Thymus (tissue), 11 donors: ENCODE data around the gene GCN1. TPM values are rescaled to one million over a fixed set of nuclear protein-coding genes. Genes with fewer than 3 reads are reported as not detected.

ENCODE experiments used
- DNase-seq, 9 donors: peaks; one replicate each; pipeline ENCODE4 v3.0.0-alpha.2; 2013; ENCODE audit warnings: low spot score in 9 of 9, low read depth in 6 of 9, missing footprints in 1 of 9
- H3K27ac ChIP-seq, 2 donors: one replicate each; pipeline ENCODE4 v1.5.1; 2013; ENCODE audit warnings: control low read depth in 1 of 2, low read depth in 1 of 2, low read length in 1 of 2, mild to moderate bottlenecking in 1 of 2, moderate library complexity in 1 of 2
- H3K27me3 ChIP-seq, 2 donors: one replicate each; pipeline ENCODE4 v1.5.1; 2013; ENCODE audit warnings: low read length in 1 of 2; ENCODE audit not compliant: control insufficient read depth in 2 of 2, insufficient read depth in 1 of 2
- H3K36me3 ChIP-seq, 2 donors: one replicate each; pipeline ENCODE4 v1.5.1; 2013; ENCODE audit warnings: low read length in 1 of 2, mild to moderate bottlenecking in 1 of 2, moderate library complexity in 1 of 2; ENCODE audit not compliant: control insufficient read depth in 2 of 2, insufficient read depth in 2 of 2
- H3K4me1 ChIP-seq, 2 donors: one replicate each; pipeline ENCODE4 v1.5.1; 2013; ENCODE audit warnings: low read length in 2 of 2; ENCODE audit not compliant: control insufficient read depth in 2 of 2, insufficient read depth in 2 of 2
- H3K4me3 ChIP-seq, 2 donors: one replicate each; pipeline ENCODE4 v1.5.1; 2013; ENCODE audit warnings: low read length in 2 of 2, control low read depth in 1 of 2, mild to moderate bottlenecking in 1 of 2
- H3K9me3 ChIP-seq, 2 donors: one replicate each; pipeline ENCODE4 v1.5.1; 2013; ENCODE audit warnings: low read length in 1 of 2, mild to moderate bottlenecking in 1 of 2; ENCODE audit not compliant: control insufficient read depth in 2 of 2, insufficient read depth in 1 of 2
- WGBS: extraction: QIAGEN DNeasy Blood & Tissue Kit; methylation state at CpG from one replicate; pipeline ENCODE4 v1.1.7; 2013; 5-methylcytosine and 5-hydroxymethylcytosine counted together
- polyA plus RNA-seq: library from polyadenylated mRNA; stranded (reverse); fragments of 200-250 nt; gene quantifications from one replicate; pipeline ENCODE4 v1.2.3, GENCODE V29; 2013
- total RNA-seq: library from RNA; stranded (reverse); fragments of 120-200 nt; gene quantifications from one replicate; pipeline ENCODE4 v1.2.4, GENCODE V29; 2013
- donor health status: healthy.

Gene GCN1
- total and polyA plus RNA-seq, 2 donors: 22.4 to 34.5 TPM

- H3K36me3 ChIP-seq: peaks cover 94 to 95% of the 10 kb centered on the region in 2 donors
- no peak overlapping the region for H3K27ac ChIP-seq
- no peaks in the 10 kb centered on the region for H3K27me3 ChIP-seq
- no peaks in the 10 kb centered on the region for H3K9me3 ChIP-seq
- 96% methylated on average over 9 of the region's 9 CpGs for WGBS
- no peak overlapping the region for H3K4me3 ChIP-seq
- DNase-seq: no peak
- no peaks in the 10 kb centered on the region for H3K4me1 ChIP-seq
Measured at GRCh38 chr12:120132054-120132836, 62.3 kb downstream of the GCN1 start.

- H3K36me3 ChIP-seq: peaks cover 91 to 95% of the 10 kb centered on the region in 2 donors
- H3K9me3 ChIP-seq: no peaks in the 10 kb centered on the region
- no peak for DNase-seq
- no peaks in the 10 kb centered on the region for H3K27me3 ChIP-seq
- no peaks in the 10 kb centered on the region for H3K4me1 ChIP-seq
- H3K27ac ChIP-seq: no peak overlapping the region
- 98% methylated on average over 15 of the region's 15 CpGs for whole genome bisulfite sequencing
- no peak overlapping the region for H3K4me3 ChIP-seq
Measured at GRCh38 chr12:120131116-120131515, 63.4 kb downstream of the GCN1 start.

GRCh38 chr12:120130011-120130410 is 64.5 kb downstream of the GCN1 start:
- no peaks in the 10 kb centered on the region for H3K4me1 ChIP-seq
- H3K36me3 ChIP-seq: peaks cover 87% of the 10 kb centered on the region in 2 donors
- no peak for DNase-seq
- no peak overlapping the region for H3K4me3 ChIP-seq
- H3K27ac ChIP-seq: no peak overlapping the region
- no peaks in the 10 kb centered on the region for H3K27me3 ChIP-seq
- no peaks in the 10 kb centered on the region for H3K9me3 ChIP-seq
- 98% methylated on average over 6 of the region's 6 CpGs for WGBS

- Histone ChIP-seq H3K36me3 (peaks cover 53 to 54% of the 10 kb centered on the region in 2 donors), H3K9me3 (no peaks in the 10 kb centered on the region), H3K27me3 (no peaks in the 10 kb centered on the region), H3K4me3 (no peak overlapping the region), H3K4me1 (peaks cover 0 to 6% of the 10 kb centered on the region in 2 donors), H3K27ac (no peak overlapping the region)
- no peak for DNase-seq
- 92% methylated on average over 2 of the region's 2 CpGs for WGBS
Measured at GRCh38 chr12:120126635-120127005, 67.9 kb downstream of the GCN1 start.

GRCh38 chr12:120125792-120126634 is 68.5 kb downstream of the GCN1 start:
- WGBS: 97% methylated on average over 6 of the region's 6 CpGs
- Histone ChIP-seq H3K27ac (no peak overlapping the region), H3K4me1 (peaks cover 0 to 6% of the 10 kb centered on the region in 2 donors), H3K9me3 (no peaks in the 10 kb centered on the region), H3K36me3 (peaks cover 47 to 48% of the 10 kb centered on the region in 2 donors), H3K4me3 (no peak overlapping the region), H3K27me3 (no peaks in the 10 kb centered on the region)
- no peak for DNase-seq

GRCh38 chr12:120125029-120125428 is 69.5 kb downstream of the GCN1 start:
- Histone ChIP-seq H3K36me3 (peaks cover 37 to 38% of the 10 kb centered on the region in 2 donors), H3K27me3 (no peaks in the 10 kb centered on the region), H3K9me3 (no peaks in the 10 kb centered on the region), H3K4me1 (peaks cover 0 to 9% of the 10 kb centered on the region in 2 donors), H3K4me3 (no peak overlapping the region), H3K27ac (no peak overlapping the region)
- no peak for DNase-seq
- WGBS: 95% methylated on average over 4 of the region's 4 CpGs

- Histone ChIP-seq H3K27me3 (no peaks in the 10 kb centered on the region), H3K27ac (no peak overlapping the region), H3K36me3 (peaks cover 7% of the 10 kb centered on the region in 2 donors), H3K4me3 (no peak overlapping the region), H3K9me3 (no peaks in the 10 kb centered on the region), H3K4me1 (peaks cover 13 to 14% of the 10 kb centered on the region in 2 donors)
- no peak for DNase-seq
- WGBS: 68% methylated on average over 4 of the region's 4 CpGs
Measured at GRCh38 chr12:120121766-120122293, 72.7 kb downstream of the GCN1 start.

GRCh38 chr12:120121343-120121742 is 73.2 kb downstream of the GCN1 start:
- H3K27ac ChIP-seq: no peak overlapping the region
- WGBS: 93% methylated on average over 2 of the region's 2 CpGs
- peaks cover 13 to 14% of the 10 kb centered on the region in 2 donors for H3K4me1 ChIP-seq
- no peak overlapping the region for H3K4me3 ChIP-seq
- H3K27me3 ChIP-seq: no peaks in the 10 kb centered on the region
- peaks cover 2 to 5% of the 10 kb centered on the region in 2 donors for H3K36me3 ChIP-seq
- H3K9me3 ChIP-seq: no peaks in the 10 kb centered on the region
- no peak for DNase-seq
